SH-SY5Y (cell line): Measurements from ENCODE around the gene SEMA4D.
A peak's percentile ranks its signal among the peaks of the same experiment; 100 is the strongest.

Experiments
- GATA2 ChIP-seq: IDR thresholded peaks from 2 replicates; pipeline ENCODE4 v1.6.1; 2011; ENCODE audit warnings: mild to moderate bottlenecking, low read depth, low read length
- GATA3 ChIP-seq: IDR thresholded peaks from 2 replicates; pipeline ENCODE4 v1.6.1; 2011; ENCODE audit warnings: low read depth, mild to moderate bottlenecking, low read length, moderate library complexity

The SEMA4D gene

GRCh38 chr9:89522261-89522958 is 24.5 kb upstream of the SEMA4D start:
- TF ChIP-seq GATA2 (no peak), GATA3 (no peak)

GRCh38 chr9:89519366-89519805 is 21.5 kb upstream of the SEMA4D start:
- TF ChIP-seq GATA3 = no peak
- no peak for TF ChIP-seq GATA2

DNA sequence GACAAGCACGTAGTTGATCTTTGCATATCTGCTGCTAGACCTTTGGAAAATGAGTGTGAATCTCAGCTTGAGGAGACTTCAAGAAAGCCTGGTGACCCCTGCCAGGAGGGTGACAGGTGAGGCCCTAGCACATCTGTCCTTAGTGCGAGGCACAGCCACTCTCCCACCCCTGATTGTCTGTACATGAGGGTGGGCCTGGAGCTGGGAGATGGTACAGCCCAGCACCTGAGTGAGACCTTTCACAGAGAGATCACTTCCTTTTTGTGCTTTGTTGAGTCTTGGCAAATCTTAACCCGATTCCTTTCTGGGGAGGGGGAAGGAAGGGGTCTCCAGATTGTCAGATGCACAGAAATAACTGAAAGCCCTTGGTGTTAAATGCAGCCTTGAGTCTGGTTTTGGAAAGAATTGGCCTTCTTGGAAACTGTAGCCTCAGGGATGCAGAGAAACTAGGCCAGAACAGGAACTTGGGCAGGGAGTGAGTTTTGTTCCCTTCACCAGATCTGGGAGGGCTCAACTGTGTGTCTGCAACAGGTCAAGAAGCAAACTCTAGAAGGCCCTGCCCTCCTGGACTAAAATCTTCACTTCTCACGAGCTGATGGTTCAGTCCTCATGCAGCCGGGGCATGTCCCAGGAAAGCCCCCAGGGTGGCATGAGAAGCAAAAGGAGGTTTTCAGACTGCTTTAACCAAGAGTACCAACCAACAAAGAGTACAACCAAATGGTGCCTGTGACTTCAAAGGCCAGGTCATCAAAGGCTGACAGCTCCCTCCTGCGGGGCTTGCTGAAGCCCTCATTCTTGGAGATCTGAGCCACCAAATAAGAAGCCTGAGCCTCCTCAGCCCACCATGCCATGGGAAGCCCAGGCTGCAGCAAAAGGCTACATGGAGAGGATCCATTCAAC is 20.8 kb upstream of the SEMA4D start:
- TF ChIP-seq GATA2 (no peak), GATA3 (no peak)

- TF ChIP-seq GATA2 (no peak), GATA3 (no peak)
Measured at GRCh38 chr9:89515416-89515815, 17.5 kb upstream of the SEMA4D start.

DNA sequence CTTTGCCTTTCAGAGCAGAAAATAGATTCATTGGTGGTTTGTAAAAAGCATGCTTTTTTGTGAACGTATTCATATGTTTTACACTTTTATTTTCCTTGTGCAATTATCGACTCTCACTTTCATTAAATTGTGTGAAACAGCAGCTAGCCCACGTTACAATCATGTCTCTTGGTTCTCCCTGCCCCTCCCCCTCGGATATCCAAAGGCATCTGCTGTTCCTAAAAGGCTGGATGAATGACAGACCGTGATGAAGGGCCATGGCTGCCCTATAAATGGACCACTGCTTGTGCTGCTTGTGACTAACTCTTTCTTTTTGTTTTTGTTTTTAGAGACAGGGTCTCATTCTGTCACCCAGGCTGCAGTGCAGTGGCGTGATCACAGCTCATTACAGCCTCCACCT is 17.0 kb upstream of the SEMA4D start:
- TF ChIP-seq GATA2 = no peak
- TF ChIP-seq GATA3 = no peak

GRCh38 chr9:89514337-89514736 is 16.4 kb upstream of the SEMA4D start:
- no peak for TF ChIP-seq GATA2
- no peak for TF ChIP-seq GATA3

GRCh38 chr9:89513837-89514236 is 15.9 kb upstream of the SEMA4D start:
- TF ChIP-seq GATA2 (no peak), GATA3 (no peak)

DNA sequence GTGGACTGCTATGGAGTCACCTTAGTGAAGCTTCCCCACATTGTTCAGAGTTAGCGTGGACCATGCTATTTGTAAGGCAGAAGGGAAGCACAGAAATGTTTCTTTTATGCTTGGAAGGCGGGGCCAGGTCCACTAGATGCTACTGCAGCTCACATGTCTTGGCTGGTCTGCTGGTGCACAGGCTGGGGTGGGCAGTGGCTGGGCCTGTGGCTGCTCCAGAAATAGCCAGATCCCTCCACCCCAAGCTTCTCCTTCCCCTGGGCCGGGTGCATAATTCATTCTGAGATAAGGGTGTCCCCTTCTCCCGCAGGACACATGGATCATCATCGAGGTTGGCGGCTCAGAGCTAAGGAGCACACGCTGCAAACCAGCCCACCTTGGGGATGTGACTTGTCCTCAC is 14.5 kb upstream of the SEMA4D start:
- TF ChIP-seq GATA2 (no peak), GATA3 (no peak)

DNA sequence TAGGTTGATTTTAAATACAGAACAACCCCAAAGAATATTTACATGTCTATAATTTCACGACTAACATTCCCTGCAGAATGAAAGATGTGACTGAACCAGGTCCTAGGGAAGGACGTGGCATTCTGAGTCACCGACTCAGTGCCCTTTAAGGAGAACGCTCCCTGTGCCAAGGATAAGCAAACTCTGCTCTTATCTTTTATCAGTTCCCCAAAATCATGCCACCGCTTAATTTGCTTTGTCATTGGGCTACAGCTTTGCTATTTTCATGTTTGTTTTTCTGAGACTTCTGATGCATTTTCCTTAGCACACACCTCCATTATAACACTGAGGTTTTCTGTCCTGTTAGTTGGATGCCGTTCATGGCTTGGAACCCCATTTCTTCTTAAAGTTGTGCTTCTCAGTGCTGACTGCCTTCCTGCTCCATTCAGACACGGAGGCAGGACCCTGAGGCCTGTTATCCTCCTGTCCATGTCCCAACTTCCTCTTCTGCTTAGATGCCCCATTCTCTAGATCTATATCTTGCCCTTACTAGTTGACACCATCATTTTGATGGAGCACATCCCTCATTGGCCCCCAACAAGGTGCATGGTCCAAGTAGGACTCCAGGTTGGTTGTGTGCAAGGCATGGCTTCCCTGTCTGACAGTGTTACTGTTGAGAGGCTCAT is 11.2 kb upstream of the SEMA4D start:
- no peak for TF ChIP-seq GATA2
- TF ChIP-seq GATA3 = no peak

DNA sequence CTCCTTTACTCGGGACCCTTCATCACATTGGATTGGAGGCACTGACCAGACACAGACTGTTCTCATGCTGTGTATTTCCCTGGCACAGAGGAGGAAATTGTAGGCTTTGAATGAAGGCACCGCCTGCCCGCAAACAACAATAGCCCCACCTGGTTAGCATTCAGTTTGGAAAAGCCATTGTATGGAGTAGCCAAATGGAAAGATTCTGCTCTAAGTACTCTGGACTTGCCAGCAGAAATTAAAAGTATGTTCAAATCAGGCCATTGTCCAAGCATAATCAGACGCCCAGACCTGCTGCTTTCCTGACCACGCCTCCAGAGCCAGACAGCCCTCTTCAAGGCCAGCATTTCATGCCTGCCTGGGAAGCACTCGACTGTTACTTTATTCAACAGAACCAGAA is 8.0 kb upstream of the SEMA4D start:
- TF ChIP-seq GATA3 = no peak
- TF ChIP-seq GATA2 = no peak

DNA sequence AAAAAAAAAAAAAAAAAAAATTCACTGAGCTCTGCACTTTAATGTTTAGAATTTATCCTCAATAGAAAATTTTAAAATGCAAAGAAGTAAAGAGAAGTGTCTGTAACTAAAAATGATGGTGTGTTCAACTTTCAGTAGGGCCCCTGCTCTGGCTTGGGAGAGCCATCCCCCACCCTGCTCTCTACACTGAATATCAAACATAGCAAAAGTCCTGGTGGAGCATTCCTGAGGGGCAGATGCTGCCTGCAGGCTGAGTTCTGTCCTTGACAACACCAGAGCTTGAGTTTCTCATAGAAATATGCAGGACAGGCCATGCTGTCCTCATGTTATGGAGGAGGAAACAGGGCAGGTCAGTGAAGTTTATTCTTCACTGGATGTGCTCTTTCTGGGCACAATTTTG is 7.1 kb upstream of the SEMA4D start:
- TF ChIP-seq GATA3 (no peak), GATA2 (no peak)

GRCh38 chr9:89502671-89503070 is 4.8 kb upstream of the SEMA4D start:
- TF ChIP-seq GATA3 (no peak), GATA2 (no peak)

GRCh38 chr9:89502038-89502601 is 4.2 kb upstream of the SEMA4D start:
- TF ChIP-seq GATA3 (no peak; the same call in 1 of the 2 replicates), GATA2 (peak; percentile 85)

DNA sequence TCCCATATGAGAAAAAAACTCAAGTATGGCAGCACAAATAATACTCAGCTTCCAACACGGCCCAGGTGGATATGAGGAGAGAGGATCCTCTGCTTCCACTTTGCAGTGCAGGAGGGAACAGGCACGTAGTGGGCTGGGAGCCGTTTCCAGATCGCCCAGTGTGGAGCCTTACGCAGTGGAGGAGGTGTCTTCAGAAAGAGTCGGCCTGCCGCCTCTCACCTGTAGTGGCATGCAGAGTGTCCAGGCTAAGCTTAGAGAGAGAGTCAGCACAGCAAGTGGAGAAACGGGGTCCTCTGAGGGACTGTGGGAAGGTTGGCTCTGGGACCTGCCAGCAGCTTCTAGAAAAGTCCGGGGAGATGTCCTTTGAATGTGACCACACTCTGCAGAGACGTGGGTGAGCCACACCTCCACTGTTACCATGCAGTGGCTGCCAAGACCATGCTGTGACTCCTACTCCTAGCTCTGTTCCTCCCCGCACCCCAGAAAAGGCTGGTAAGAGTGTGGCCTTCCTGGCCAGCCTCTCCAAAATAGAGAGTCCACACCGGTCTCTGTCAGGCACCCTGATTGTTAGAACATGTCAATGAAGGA is 3.5 kb upstream of the SEMA4D start:
- TF ChIP-seq GATA3 (no peak), GATA2 (no peak)
